Mammary epithelial cell (primary cell): ENCODE data around the gene SLC48A1.

Experiments used
- CTCF ChIP-seq, 2 donors: IDR thresholded peaks in 1 of 2; conservative IDR thresholded peaks in 1 of 2; 2 replicates each; pipeline ENCODE4 v1.5.1; 2011 to 2012; ENCODE audit warnings: inconsistent platforms in 2 of 2, low read length in 2 of 2, mild to moderate bottlenecking in 2 of 2, control low read depth in 1 of 2, low read depth in 1 of 2; ENCODE audit not compliant: insufficient read depth in 1 of 2; ENCODE audit errors: extremely low read depth in 1 of 2
- EZH2 ChIP-seq: IDR thresholded peaks from 2 replicates; pipeline ENCODE4 v1.6.1; 2012; ENCODE audit warnings: low read length, inconsistent platforms, borderline replicate concordance

GRCh38 chr12:47755655-47756562 is 17.1 kb upstream of the SLC48A1 start:
- TF ChIP-seq CTCF (conservative IDR thresholded peaks at IDR 0.05 in 1 of 2, IDR thresholded peaks at IDR 0.05 in 1 of 2; ENCODE audit: extremely low read depth in 1 of 2, insufficient read depth in 1 of 2, low read depth in 1 of 2, low read length in 2 of 2): no peak
- no peak for TF ChIP-seq EZH2
